A549 treated with Mapracorat at 1 μM for 4 hours (cell line): ENCODE measurements around the gene SOBP. TPM values are rescaled to one million over a fixed set of nuclear protein-coding genes. Genes with fewer than 3 reads are reported as not detected.

ENCODE experiments used
- total RNA-seq: library from RNA; stranded (reverse); fragments of 200-300 nt; extraction: Qiagen RNA extraction; gene quantifications from 5 replicates; pipeline ENCODE4 v1.2.3, GENCODE V29; 2022

The SOBP gene, protein sequence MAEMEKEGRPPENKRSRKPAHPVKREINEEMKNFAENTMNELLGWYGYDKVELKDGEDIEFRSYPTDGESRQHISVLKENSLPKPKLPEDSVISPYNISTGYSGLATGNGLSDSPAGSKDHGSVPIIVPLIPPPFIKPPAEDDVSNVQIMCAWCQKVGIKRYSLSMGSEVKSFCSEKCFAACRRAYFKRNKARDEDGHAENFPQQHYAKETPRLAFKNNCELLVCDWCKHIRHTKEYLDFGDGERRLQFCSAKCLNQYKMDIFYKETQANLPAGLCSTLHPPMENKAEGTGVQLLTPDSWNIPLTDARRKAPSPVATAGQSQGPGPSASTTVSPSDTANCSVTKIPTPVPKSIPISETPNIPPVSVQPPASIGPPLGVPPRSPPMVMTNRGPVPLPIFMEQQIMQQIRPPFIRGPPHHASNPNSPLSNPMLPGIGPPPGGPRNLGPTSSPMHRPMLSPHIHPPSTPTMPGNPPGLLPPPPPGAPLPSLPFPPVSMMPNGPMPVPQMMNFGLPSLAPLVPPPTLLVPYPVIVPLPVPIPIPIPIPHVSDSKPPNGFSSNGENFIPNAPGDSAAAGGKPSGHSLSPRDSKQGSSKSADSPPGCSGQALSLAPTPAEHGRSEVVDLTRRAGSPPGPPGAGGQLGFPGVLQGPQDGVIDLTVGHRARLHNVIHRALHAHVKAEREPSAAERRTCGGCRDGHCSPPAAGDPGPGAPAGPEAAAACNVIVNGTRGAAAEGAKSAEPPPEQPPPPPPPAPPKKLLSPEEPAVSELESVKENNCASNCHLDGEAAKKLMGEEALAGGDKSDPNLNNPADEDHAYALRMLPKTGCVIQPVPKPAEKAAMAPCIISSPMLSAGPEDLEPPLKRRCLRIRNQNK
- 0.65 to 1.4 TPM (median 0.90 TPM) in 5 replicates for total RNA-seq

DNA sequence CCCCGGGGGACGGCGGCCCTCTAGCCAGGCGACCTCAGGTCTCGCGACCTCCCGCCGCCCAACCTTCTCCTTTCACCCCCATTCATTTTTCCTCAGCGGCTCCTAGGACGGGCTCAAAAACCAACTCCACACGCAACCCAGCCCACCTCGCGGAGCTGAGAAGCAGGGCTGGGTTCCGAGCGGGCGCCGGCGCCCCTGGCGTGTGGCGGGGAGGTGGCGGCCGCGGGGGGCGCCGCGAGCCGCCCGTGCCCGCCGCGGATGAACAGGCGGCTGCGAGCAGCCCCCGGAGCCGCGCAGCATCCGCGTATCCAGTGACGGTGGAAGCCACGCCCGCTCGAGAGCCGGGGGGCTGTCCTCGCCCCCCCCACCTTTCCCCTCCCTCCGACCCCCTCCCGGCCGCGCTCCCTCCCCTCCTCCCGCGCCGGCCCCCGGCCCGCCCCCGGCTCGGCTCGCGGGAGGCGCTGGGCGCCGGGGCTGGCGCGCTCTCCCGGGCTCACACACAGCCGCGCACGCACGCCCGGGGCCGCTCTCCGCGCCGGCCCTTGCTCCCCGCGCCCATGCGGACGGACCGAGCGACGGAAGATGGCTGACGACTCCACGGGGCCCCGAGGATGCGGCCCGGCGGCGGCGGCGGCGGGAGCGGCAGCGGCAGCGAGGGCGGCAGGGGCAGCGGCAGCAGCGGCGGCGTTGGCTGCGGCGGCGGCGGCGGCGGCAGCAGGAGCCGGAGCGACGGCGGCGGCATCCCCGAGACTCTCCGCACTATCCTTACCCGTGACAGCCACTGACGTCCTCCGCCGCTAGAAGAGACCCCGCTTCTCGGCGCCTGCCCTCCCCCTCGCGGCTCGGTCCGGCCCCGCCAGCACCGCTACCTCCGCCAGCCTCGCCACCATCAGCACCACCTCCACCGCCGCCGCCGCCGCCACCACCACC, at the start of gene SOBP:
Gene SOBP (plus strand): TSS at position 482 of the 930 bp plus-strand sequence. CDS start 500 bp downstream, outside the sequence.

DNA sequence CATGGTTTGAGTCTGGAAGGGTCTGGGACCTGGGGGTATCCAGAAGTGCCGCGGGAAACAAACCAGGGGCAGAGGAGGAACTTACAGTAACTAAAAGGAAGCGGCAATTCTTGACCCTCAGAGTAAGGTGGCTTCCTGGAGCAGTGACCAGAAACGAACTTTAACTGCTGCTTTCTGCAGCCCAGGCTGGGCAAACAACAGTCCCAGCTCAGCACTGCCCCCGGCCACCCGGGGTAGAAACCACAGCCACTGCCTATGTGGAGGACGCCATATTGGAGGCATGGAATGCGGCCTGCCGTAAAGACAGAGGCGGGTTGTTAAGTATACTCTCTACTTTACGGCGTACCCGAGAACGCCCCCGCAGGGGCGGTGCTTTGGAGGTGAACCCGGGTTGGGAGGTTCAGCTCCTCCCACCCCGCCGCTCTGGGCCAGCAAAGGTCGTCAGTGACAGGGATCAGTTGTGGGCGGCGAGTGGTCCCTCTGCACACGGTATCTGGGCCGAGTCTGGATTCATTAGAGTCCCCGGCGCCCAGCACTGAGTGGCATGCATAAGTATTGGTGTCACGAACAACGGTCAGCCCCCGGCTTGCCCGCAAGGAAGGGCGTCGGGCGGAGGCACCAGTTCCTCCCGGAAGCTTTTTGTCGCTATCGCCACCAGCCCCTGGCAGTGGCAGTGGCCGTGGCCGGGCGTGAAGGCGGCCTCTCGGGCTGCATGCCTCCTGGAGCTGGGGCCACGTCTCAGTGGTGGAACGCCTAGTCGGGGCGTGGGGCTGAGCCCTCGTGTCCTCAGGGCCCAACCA, 30.4 kb upstream of the SOBP start, which contains the start of gene PDSS2:
Gene PDSS2 (minus strand): TSS at position 282 of the 800 bp plus-strand sequence. CDS start 279 bp downstream, at position 3.

Other genes with a start within 250 kb of the SOBP start
- gene PDSS2, start 30.6 kb upstream of the SOBP start, total RNA-seq = 4.9 to 5.7 TPM (median 5.1 TPM) in 5 replicates